Measurements from ENCODE around the gene YPEL2.

YPEL2 gene

DNA sequence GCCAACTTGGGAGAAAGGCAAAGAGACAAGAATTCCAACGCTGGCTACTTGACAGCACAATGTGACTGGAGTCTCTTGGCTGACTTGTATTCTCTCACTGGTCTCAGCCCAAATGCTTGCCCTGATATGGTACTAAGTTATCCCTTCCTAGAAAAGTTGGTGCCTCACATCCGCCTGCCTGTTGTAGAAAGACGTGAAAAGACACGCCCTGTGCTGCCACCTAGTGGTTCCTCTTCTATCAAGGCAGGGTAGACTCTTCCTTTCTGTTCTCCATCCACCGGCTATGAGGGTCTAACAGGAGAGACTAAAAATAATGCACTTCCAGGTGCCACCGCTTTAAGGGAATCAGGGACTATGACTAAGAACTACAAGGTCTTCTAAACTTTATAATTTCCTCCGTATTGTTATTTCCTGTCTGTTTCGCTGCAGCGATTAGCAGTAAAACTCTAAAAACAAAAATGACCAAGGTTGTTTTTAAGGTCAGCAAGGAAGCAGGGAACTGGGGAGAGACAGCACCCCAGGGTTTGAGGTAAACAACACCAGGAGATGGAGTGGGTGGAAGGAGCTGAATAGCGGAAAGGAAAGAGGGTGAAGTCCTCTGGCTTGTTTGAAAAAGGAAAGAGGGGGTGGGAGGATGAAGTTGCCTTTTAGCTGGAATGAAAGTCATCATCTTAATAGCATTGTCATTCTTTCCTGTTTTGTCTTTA, 109.5 kb downstream of the YPEL2 start:
- no peaks in the 10 kb centered on the region for H3K36me3 ChIP-seq (replicated peaks; ENCODE audit: low read depth, low read length)
- H3K27ac ChIP-seq (ENCODE audit: low read length): peak overlapping the region; percentile 42; the same call in 1 of the 2 replicates
- peaks cover 46% of the 10 kb centered on the region for H3K4me1 ChIP-seq (ENCODE audit: low read length)
- peaks cover 3% of the 10 kb centered on the region; the same call in 1 of the 2 replicates for H3K27me3 ChIP-seq (ENCODE audit: low read depth, low read length)
- TF ChIP-seq, protein P1, sequence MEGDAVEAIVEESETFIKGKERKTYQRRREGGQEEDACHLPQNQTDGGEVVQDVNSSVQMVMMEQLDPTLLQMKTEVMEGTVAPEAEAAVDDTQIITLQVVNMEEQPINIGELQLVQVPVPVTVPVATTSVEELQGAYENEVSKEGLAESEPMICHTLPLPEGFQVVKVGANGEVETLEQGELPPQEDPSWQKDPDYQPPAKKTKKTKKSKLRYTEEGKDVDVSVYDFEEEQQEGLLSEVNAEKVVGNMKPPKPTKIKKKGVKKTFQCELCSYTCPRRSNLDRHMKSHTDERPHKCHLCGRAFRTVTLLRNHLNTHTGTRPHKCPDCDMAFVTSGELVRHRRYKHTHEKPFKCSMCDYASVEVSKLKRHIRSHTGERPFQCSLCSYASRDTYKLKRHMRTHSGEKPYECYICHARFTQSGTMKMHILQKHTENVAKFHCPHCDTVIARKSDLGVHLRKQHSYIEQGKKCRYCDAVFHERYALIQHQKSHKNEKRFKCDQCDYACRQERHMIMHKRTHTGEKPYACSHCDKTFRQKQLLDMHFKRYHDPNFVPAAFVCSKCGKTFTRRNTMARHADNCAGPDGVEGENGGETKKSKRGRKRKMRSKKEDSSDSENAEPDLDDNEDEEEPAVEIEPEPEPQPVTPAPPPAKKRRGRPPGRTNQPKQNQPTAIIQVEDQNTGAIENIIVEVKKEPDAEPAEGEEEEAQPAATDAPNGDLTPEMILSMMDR (IDR thresholded peaks at IDR 0.05; ENCODE audit: low read depth, low read length): peak; percentile 88
- no peak for TF ChIP-seq EZH2phosphoT487 (IDR thresholded peaks at IDR 0.05; ENCODE audit: low read depth)
- H3K79me2 ChIP-seq (ENCODE audit: low read length): no peaks in the 10 kb centered on the region
- no peaks in the 10 kb centered on the region for H4K20me1 ChIP-seq (ENCODE audit: insufficient read depth, low read length)
- peak overlapping the region; percentile 63 for H3K4me2 ChIP-seq (ENCODE audit: low read length)
- H3K9me3 ChIP-seq (ENCODE audit: insufficient read depth, low read length): no peaks in the 10 kb centered on the region
- peak overlapping the region; percentile 74 for H2AFZ ChIP-seq (ENCODE audit: low read depth, low read length)
- H3K9ac ChIP-seq (ENCODE audit: low read length): peak overlapping the region; percentile 25; the same call in 1 of the 2 replicates
- H3K4me3 ChIP-seq (ENCODE audit: low read length): peak overlapping the region; percentile 28

DNA sequence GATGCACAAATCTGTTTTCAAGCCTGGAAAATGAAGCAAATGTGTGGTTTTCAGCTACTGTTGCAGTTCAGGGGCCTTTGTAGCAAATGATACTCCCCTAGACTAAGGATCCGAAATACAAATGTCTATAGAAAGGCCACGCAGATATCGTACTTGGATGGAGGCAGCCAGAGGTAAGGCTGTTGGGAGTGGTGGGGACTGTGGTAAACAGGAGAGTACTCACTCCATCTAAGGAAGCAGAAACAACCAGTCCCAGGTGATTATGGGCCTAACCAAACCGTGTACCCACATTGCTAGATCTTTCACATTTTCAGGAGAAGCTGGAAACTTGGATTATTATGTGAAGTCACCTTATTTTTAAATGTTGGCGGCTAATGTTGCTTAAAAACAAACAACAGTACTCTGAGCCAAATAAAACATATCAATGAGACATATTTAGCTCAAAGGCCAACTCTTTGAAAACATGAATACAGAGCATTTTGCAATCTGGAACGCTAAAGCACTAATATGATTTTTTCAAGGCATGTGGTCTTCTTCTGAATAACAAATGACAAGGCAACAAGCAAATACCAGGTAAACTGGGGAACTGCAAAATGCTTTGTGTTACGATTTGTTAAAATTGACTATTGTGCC, 110.1 kb downstream of the YPEL2 start:
- no peak overlapping the region for H3K9ac ChIP-seq (ENCODE audit: low read length)
- no peak overlapping the region for H3K27ac ChIP-seq (ENCODE audit: low read length)
- no peaks in the 10 kb centered on the region for H3K36me3 ChIP-seq (replicated peaks; ENCODE audit: low read depth, low read length)
- H3K9me3 ChIP-seq (ENCODE audit: insufficient read depth, low read length): no peaks in the 10 kb centered on the region
- no peaks in the 10 kb centered on the region for H3K27me3 ChIP-seq (ENCODE audit: low read depth, low read length)
- H4K20me1 ChIP-seq (ENCODE audit: insufficient read depth, low read length): no peaks in the 10 kb centered on the region
- TF ChIP-seq EZH2phosphoT487 (IDR thresholded peaks at IDR 0.05; ENCODE audit: low read depth): no peak
- TF ChIP-seq, protein P1 (IDR thresholded peaks at IDR 0.05; ENCODE audit: low read depth, low read length): no peak
- no peak overlapping the region for H2AFZ ChIP-seq (ENCODE audit: low read depth, low read length)
- peak overlapping the region; percentile 63; the same call in 1 of the 2 replicates for H3K4me2 ChIP-seq (ENCODE audit: low read length)
- peaks cover 42% of the 10 kb centered on the region for H3K4me1 ChIP-seq (ENCODE audit: low read length)
- no peak overlapping the region for H3K4me3 ChIP-seq (ENCODE audit: low read length)
- no peaks in the 10 kb centered on the region for H3K79me2 ChIP-seq (ENCODE audit: low read length)

DNA sequence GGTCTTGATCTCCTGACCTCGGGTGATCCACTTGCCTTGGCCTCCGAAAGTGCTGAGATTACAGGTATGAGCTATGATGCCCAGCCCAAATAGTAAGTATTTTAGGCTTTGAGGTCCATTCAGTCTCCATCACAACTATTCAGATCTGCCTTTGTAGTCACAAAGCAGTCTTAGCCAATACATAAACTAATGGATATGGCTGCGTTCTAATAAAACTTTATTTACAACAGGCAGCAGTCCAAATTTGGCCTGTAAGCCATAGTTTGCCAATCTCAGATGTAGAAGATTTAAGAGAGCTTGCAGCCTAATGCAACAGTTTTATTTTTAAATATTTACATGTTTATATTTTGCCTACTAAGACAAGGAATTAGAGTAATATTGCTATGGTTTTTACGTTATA, 111.7 kb downstream of the YPEL2 start:
- Histone ChIP-seq H3K27ac (ENCODE audit: low read length) (no peak overlapping the region), H3K4me3 (ENCODE audit: low read length) (no peak overlapping the region), H3K9me3 (ENCODE audit: insufficient read depth, low read length) (no peaks in the 10 kb centered on the region), H3K4me2 (ENCODE audit: low read length) (no peak overlapping the region), H2AFZ (ENCODE audit: low read depth, low read length) (no peak overlapping the region), H3K9ac (ENCODE audit: low read length) (no peak overlapping the region), H3K27me3 (ENCODE audit: low read depth, low read length) (no peaks in the 10 kb centered on the region), H4K20me1 (ENCODE audit: insufficient read depth, low read length) (no peaks in the 10 kb centered on the region), H3K79me2 (ENCODE audit: low read length) (no peaks in the 10 kb centered on the region), H3K36me3 (replicated peaks; ENCODE audit: low read depth, low read length) (no peaks in the 10 kb centered on the region), H3K4me1 (ENCODE audit: low read length) (peaks cover 31% of the 10 kb centered on the region)
- TF ChIP-seq EZH2phosphoT487 (IDR thresholded peaks at IDR 0.05; ENCODE audit: low read depth): no peak
- TF ChIP-seq, protein P1 (IDR thresholded peaks at IDR 0.05; ENCODE audit: low read depth, low read length): no peak

All from OCI-LY3 (cell line).